SU-DHL-6 (cell line): ENCODE results near the gene CACNA1C.

Source experiments
- H2AFZ ChIP-seq: fragments of 200-600 bp; sonication (generic); 2 replicates; pipeline ENCODE4 v1.6.1; 2014; ENCODE audit warnings: low read depth, mild to moderate bottlenecking, moderate library complexity, mixed read lengths, antibody characterized with exemption, low read length; ENCODE audit not compliant: severe bottlenecking
- H3F3A ChIP-seq: fragments of 200-600 bp; shearing (Covaris generic); 2 replicates; pipeline ENCODE4 v1.6.0; 2016; ENCODE audit warnings: antibody characterized with exemption, mild to moderate bottlenecking; ENCODE audit not compliant: insufficient read depth
- H3K27ac ChIP-seq: fragments of 200-600 bp; sonication (generic); 2 replicates; pipeline ENCODE4 v1.5.1; 2016; ENCODE audit warnings: low read depth, mild to moderate bottlenecking, low read length, moderate library complexity, mixed read lengths
- H3K27me3 ChIP-seq: fragments of 200-600 bp; sonication (generic), shearing (Covaris generic); 2 replicates; pipeline ENCODE4 v1.6.0; 2014; ENCODE audit warnings: mild to moderate bottlenecking, low read length
- H3K36me3 ChIP-seq: fragments of 200-600 bp; sonication (generic); 2 replicates; pipeline ENCODE4 v1.6.1; 2014; ENCODE audit warnings: mild to moderate bottlenecking, low read length, mixed read lengths
- H3K4me2 ChIP-seq: fragments of 300-600, 200-600 bp; shearing (Covaris generic), sonication (generic); 2 replicates; pipeline ENCODE4 v1.6.0; 2014; ENCODE audit warnings: low read length, low read depth, mild to moderate bottlenecking; ENCODE audit not compliant: poor library complexity, severe bottlenecking
- H3K4me3 ChIP-seq: fragments of 200-600 bp; sonication (generic); 2 replicates; pipeline ENCODE4 v1.5.1; 2014; ENCODE audit warnings: antibody characterized with exemption, low read length, mild to moderate bottlenecking, mixed read lengths; ENCODE audit not compliant: insufficient read depth, poor library complexity, severe bottlenecking
- H3K79me2 ChIP-seq: fragments of 200-600 bp; sonication (generic); 2 replicates; pipeline ENCODE4 v1.6.1; 2014; ENCODE audit warnings: mild to moderate bottlenecking, low read length, moderate library complexity; ENCODE audit not compliant: insufficient read depth
- H3K9ac ChIP-seq: fragments of 200-600 bp; sonication (generic); 2 replicates; pipeline ENCODE4 v1.7.0; 2014; ENCODE audit warnings: mild to moderate bottlenecking, low read length
- H3K9me2 ChIP-seq: fragments of 200-600 bp; sonication (generic); replicated peaks from 2 replicates; pipeline ENCODE4 v1.6.1; 2014; ENCODE audit warnings: low read length; ENCODE audit not compliant: insufficient read depth
- H3K9me3 ChIP-seq: fragments of 200-600 bp; sonication (generic); 2 replicates; pipeline ENCODE4 v1.6.1; 2014; ENCODE audit warnings: low read length, mixed read lengths; ENCODE audit not compliant: insufficient read depth
- H4K20me1 ChIP-seq: fragments of 200-600 bp; sonication (generic); 2 replicates; pipeline ENCODE4 v1.6.1; 2014; ENCODE audit warnings: low read depth, mild to moderate bottlenecking, antibody characterized with exemption, low read length, moderate library complexity, mixed read lengths
- CTCF ChIP-seq: fragments of 200-600 bp; sonication (generic); IDR thresholded peaks from one replicate; pipeline ENCODE4 v1.5.1; 2017; ENCODE audit warnings: antibody characterized with exemption, mild to moderate bottlenecking, low read length, moderate library complexity; ENCODE audit not compliant: insufficient read depth, poor library complexity, severe bottlenecking
- EZH2phosphoT487 ChIP-seq: fragments of 200-600 bp; sonication (generic), shearing (Covaris generic); conservative IDR thresholded peaks from 2 replicates; pipeline ENCODE4 v1.6.1; 2018; ENCODE audit warnings: mild to moderate bottlenecking, antibody characterized with exemption, low read length, moderate library complexity, mixed read lengths

CACNA1C gene

GRCh38 chr12:2292560-2292959 lies 239.8 kb downstream of the CACNA1C start:
- H3F3A ChIP-seq, result no peaks in the 10 kb centered on the region
- H3K27me3 ChIP-seq, result no peaks in the 10 kb centered on the region
- TF ChIP-seq EZH2phosphoT487 (no peak), CTCF (no peak)
- H3K9me2 ChIP-seq, result no peaks in the 10 kb centered on the region
- H3K79me2 ChIP-seq, result no peaks in the 10 kb centered on the region
- H2AFZ ChIP-seq, result no peak overlapping the region
- H3K4me3 ChIP-seq, result no peak overlapping the region
- H3K4me2 ChIP-seq, result no peak overlapping the region
- H3K9ac ChIP-seq, result no peak overlapping the region
- no peak overlapping the region for H3K27ac ChIP-seq
- H3K9me3 ChIP-seq, result no peaks in the 10 kb centered on the region
- H4K20me1 ChIP-seq, result no peaks in the 10 kb centered on the region
- H3K36me3 ChIP-seq, result no peaks in the 10 kb centered on the region

GRCh38 chr12:2294651-2295475 lies 242.1 kb downstream of the CACNA1C start:
- Histone ChIP-seq H2AFZ (no peak overlapping the region), H3K9me3 (no peaks in the 10 kb centered on the region), H3F3A (no peaks in the 10 kb centered on the region), H3K79me2 (no peaks in the 10 kb centered on the region), H3K36me3 (no peaks in the 10 kb centered on the region), H3K4me2 (no peak overlapping the region), H3K4me3 (no peak overlapping the region), H3K9ac (no peak overlapping the region), H4K20me1 (no peaks in the 10 kb centered on the region), H3K9me2 (no peaks in the 10 kb centered on the region), H3K27me3 (no peaks in the 10 kb centered on the region), H3K27ac (no peak overlapping the region)
- TF ChIP-seq EZH2phosphoT487, result no peak
- no peak for TF ChIP-seq CTCF

- Histone ChIP-seq H3K9me3 (no peaks in the 10 kb centered on the region), H2AFZ (no peak overlapping the region), H3K36me3 (no peaks in the 10 kb centered on the region), H3K27ac (no peak overlapping the region), H4K20me1 (no peaks in the 10 kb centered on the region), H3K27me3 (no peaks in the 10 kb centered on the region), H3K9ac (no peak overlapping the region), H3K79me2 (no peaks in the 10 kb centered on the region), H3F3A (no peaks in the 10 kb centered on the region), H3K4me3 (no peak overlapping the region), H3K9me2 (no peaks in the 10 kb centered on the region), H3K4me2 (no peak overlapping the region)
- no peak for TF ChIP-seq EZH2phosphoT487
- TF ChIP-seq CTCF, result no peak
Measured at GRCh38 chr12:2295941-2296461, 243.2 kb downstream of the CACNA1C start.
